Right cardiac atrium (tissue), 5 donors: ENCODE results near the gene ACO1. TPM values are rescaled to one million over a fixed set of nuclear protein-coding genes. Genes with fewer than 3 reads are reported as not detected.

ENCODE experiments used
- ATAC-seq, 2 donors: fragments of 200-7000 bp; cut with Tn5 transposase; one replicate each; pipeline versions ENCODE4 v1.8.0 to v1.9.1; 2020; ENCODE audit warnings: moderate library complexity in 2 of 2, mild to moderate bottlenecking in 1 of 2
- DNase-seq, 3 donors: peaks; one replicate each; pipeline ENCODE4 v3.0.0-alpha.2; 2020
- H3K27ac ChIP-seq: one replicate; pipeline ENCODE4 v1.5.1; 2013; ENCODE audit warnings: mild to moderate bottlenecking, low read length, control low read depth, moderate library complexity
- H3K27me3 ChIP-seq: one replicate; pipeline ENCODE4 v1.6.1; 2013; ENCODE audit not compliant: control insufficient read depth, insufficient read depth
- H3K4me1 ChIP-seq: one replicate; pipeline ENCODE4 v1.6.1; 2013; ENCODE audit warnings: low read length; ENCODE audit not compliant: control insufficient read depth, insufficient read depth
- H3K4me3 ChIP-seq: one replicate; pipeline ENCODE4 v1.5.1; 2013; ENCODE audit warnings: low read length, control low read depth
- H3K9me3 ChIP-seq: one replicate; pipeline ENCODE4 v1.6.1; 2013; ENCODE audit warnings: low read length; ENCODE audit not compliant: control insufficient read depth
- WGBS: extraction: QIAGEN DNeasy Blood & Tissue Kit; methylation state at CpG from one replicate; pipeline ENCODE4 v1.1.7; 2013; 5-methylcytosine and 5-hydroxymethylcytosine counted together
- intact Hi-C, 4 donors: fragments of 100-400 bp; cut with DNase I; formaldehyde crosslinking; loops; one replicate each; pipeline versions ENCODE4 v1.11.0 to v1.14.0; 2022 to 2023
- polyA plus RNA-seq: library from polyadenylated mRNA; stranded (reverse); fragments of 200-250 nt; gene quantifications from one replicate; pipeline ENCODE4 v1.2.3, GENCODE V29; 2013
- total RNA-seq, 4 donors: library from RNA; stranded (reverse); fragmentation: NEBNext Ultra II Directional; extraction: Animal tissue kit (Norgen Biotek cat#: 25700); gene quantifications; one replicate each; pipeline ENCODE4 v1.2.1, GENCODE V29; 2021
- donor health status: healthy with polysubstance abuse.
- donor health status: DM: no; HTN: yes; CAD: no.
- donor health status: DM: no; HTN: no; CAD: no.
- donor health status: DM: no; HTN: yes; CAD: no; lungs with severe emphysema.
- donor health status: DM: yes; HTN: yes; CAD: no.

The ACO1 gene
- total and polyA plus RNA-seq, 5 donors, result 25.3 to 46.3 (median 42.8) TPM

DNA sequence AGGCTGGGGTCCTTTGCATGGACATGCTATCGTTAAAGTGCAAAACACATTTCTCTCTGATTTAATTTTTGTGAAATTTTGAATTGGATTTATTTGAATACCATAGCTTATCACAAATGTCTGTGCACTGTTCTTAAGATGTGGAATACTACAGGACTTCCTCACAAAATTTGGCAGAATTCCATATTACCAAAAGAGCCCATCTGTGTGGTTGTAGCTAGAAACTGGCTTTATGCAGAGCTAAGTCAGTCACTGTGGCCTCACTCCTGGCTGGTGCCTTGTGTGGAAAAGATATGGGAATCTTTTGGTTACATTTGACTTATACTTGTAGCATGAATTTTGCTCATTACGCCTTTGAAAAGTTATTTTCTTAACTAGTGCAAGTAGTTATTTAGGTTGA, 35.5 kb downstream of the ACO1 start:
- intact Hi-C loops, result no loop called here
- Histone ChIP-seq H3K9me3 (no peaks in the 10 kb centered on the region), H3K27me3 (no peaks in the 10 kb centered on the region), H3K4me1 (no peaks in the 10 kb centered on the region), H3K27ac (no peak overlapping the region), H3K4me3 (no peak overlapping the region)
- 95% methylated on average over 2 of the region's 2 CpGs for WGBS
- DNase-seq (no peak), ATAC-seq (no peak)

DNA sequence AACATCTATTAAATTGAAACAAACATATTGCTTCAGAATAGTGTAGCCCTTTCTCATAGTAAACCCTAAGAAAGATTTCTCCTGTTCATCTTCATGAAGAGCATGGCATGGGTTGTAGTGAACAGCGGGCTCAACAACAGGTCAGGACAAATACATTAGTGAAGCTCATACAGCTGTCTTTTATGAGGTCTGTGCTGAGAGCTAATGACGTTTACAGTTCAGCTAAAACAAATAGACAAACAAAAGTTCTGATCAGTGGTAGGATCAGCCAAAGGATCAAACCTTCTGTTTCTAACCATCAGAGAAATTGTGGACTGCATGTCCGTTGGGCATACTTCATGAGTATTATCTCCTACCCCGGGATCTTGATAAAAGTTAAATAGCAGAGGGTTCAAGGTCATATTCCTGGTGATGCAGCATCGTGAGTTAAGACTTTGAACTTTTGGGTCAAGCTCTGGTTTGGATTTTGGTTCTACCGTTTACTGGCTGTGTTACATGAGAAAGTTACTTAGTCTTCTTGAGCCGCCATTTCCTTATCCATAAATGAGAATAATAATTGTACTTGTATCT, 37.9 kb downstream of the ACO1 start:
- Histone ChIP-seq H3K4me3 (no peak overlapping the region), H3K9me3 (no peaks in the 10 kb centered on the region), H3K27me3 (no peaks in the 10 kb centered on the region), H3K4me1 (peaks cover 3% of the 10 kb centered on the region), H3K27ac (no peak overlapping the region)
- intact Hi-C loops, result no loop called here
- 92% methylated on average over 7 of the region's 7 CpGs for WGBS
- ATAC-seq (no peak), DNase-seq (no peak)

DNA sequence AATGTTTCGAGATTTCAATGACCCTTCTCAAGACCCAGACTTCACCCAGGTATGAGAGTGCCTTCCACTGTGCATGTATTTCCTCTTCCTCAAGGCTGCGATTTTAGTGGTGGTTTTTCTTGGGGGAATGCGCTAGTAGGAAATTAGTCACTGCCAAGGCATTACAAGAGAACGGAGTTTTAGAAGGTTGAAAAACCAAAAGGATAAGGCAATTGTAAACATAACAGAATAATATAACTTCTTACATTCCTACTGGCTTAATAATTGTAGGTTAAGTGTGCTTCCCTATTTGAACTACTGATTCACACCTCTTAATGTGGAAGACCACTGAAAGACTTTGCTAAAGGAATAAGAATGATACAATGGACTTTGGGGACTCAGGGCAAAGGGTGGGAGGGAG, 38.9 kb downstream of the ACO1 start:
- intact Hi-C loops, result no loop called here
- WGBS, result 94% methylated on average over 4 of the region's 4 CpGs

DNA sequence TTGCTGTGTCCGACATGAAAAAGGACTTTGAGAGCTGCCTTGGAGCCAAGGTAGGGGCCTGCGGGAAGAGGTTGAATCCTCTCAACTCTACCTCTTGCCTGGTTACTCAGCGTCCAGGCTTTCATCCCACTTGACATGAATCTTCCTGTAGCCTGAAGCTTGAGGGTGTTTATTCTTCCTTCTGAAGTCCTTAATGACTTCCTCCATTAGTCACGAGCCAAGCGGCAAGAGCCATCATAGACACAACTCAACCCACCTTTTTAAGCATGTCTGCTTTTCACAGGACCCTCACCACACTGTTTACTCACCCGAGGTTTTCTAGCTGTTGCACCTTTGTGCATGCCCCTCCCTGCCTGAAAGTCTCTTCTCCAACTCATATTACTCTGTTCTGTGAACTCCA, 40.2 kb downstream of the ACO1 start:
- H3K4me1 ChIP-seq, result peaks cover 3% of the 10 kb centered on the region
- no peak for DNase-seq
- intact Hi-C loops, result no loop called here
- H3K4me3 ChIP-seq, result no peak overlapping the region
- WGBS, result 82% methylated on average over 6 of the region's 6 CpGs
- no peak for ATAC-seq
- no peak overlapping the region for H3K27ac ChIP-seq
- no peaks in the 10 kb centered on the region for H3K9me3 ChIP-seq
- no peaks in the 10 kb centered on the region for H3K27me3 ChIP-seq

More for the DNA sequence above, 38.9 kb downstream of the ACO1 start:
- ATAC-seq (no peak), DNase-seq (no peak)
- H3K4me3 ChIP-seq, result no peak overlapping the region
- H3K9me3 ChIP-seq, result no peaks in the 10 kb centered on the region
- H3K27me3 ChIP-seq, result no peaks in the 10 kb centered on the region
- peaks cover 3% of the 10 kb centered on the region for H3K4me1 ChIP-seq
- no peak overlapping the region for H3K27ac ChIP-seq

DNA sequence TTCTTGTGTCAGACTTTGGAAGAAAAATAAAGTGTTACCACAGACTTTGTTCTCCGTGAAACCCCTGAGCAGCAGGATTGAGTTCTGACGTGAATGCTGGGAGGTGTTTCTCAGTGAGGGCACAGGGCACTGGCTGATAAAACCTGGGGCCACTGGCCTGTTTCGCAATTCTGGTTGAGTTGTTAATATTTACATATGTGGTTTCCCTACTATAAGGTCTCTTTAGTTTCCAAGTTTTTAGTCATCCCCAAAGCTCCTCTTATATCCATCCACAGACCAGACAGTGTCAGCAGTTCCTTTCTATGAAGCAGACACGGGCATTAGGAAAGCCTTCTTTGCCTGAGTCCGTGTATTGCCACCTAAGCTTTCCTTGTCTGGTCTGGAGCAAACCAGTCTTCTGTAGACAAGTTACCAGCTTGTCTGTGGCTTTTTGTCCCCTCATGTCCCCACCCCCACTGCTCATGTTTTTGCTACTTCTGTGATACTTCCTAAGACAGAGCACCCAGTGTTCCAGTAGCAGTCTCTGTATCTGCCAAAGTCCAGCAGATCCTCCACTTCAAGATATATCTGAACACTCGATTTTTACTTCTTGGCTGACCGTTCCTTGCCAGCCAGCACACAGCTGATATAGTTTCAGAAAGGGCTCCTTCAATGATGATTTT, 42.0 kb downstream of the ACO1 start:
- peak; percentile 69 to 75 for ATAC-seq
- intact Hi-C loops, result no loop called here
- Histone ChIP-seq H3K4me3 (no peak overlapping the region), H3K4me1 (peaks cover 3% of the 10 kb centered on the region), H3K27me3 (no peaks in the 10 kb centered on the region), H3K27ac (peak overlapping the region; percentile 42), H3K9me3 (no peaks in the 10 kb centered on the region)
- DNase-seq, result peak in 1 of 3 donors; percentile 43
- WGBS, result 63% methylated on average over 7 of the region's 7 CpGs

DNA sequence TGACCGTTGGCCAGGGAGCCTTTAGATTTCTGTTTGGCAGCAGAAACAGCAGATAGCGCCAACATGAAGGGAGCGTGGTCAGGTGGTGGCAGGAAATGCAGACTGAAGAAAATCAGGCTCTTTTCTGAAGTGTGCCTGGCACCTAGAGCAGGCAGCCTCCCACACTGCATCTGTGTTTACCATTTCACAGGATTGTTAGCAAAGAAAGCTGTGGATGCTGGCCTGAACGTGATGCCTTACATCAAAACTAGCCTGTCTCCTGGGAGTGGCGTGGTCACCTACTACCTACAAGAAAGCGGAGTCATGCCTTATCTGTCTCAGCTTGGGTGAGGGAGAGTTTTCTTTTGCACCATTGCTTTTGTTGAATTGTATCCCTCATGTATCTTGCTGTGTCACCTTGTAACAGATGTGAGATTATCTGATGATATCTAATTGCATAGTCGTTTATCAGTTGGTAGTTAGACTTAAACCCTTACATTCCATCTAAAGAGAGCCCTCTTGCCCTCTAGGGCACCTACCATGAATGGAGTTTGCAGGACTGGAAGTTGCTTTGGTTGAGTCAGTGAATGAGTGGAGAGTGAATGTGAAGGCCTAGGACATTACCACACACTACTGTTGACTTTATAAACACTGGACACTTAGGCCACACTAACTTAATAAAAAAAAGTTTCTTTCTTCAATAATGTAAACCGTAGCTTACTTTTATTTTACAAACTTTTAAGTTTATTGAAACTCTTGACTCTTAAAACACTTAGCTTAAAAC, 42.8 kb downstream of the ACO1 start:
- Histone ChIP-seq H3K27ac (peak overlapping the region; percentile 45), H3K9me3 (no peaks in the 10 kb centered on the region), H3K4me1 (peaks cover 3% of the 10 kb centered on the region), H3K27me3 (no peaks in the 10 kb centered on the region), H3K4me3 (no peak overlapping the region)
- ATAC-seq (peak; percentile 26 to 53), DNase-seq (no peak)
- 68% methylated on average over 8 of the region's 8 CpGs for WGBS
- intact Hi-C loops, result no loop called here

DNA sequence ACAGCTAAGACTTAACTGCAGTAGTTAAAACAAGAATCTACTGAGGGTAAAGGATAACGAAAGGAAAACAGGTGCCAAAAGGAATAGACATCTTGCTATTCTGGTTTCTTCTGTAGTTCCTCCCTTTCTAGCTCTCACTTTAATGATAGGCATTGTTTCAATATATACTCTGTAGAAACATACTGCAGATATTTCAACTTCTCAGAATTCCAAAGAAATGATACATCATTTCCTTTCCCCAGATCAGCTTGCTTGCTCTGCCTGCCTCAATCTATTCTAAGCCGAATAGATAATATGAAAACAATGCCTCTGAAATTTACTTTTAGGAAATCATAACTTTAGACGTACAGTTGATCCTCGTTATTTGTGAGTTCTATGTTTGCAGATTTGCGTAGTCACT, 46.3 kb downstream of the ACO1 start:
- intact Hi-C loops, result loop anchor here in 2 of 4 donors (5.0 kb wide), 2 partner anchors 48 to 53 kb away; partner anchors contain the start of gene ACO1 (in 1 of the 2)
- 70% methylated on average over 5 of the region's 5 CpGs for WGBS

DNA sequence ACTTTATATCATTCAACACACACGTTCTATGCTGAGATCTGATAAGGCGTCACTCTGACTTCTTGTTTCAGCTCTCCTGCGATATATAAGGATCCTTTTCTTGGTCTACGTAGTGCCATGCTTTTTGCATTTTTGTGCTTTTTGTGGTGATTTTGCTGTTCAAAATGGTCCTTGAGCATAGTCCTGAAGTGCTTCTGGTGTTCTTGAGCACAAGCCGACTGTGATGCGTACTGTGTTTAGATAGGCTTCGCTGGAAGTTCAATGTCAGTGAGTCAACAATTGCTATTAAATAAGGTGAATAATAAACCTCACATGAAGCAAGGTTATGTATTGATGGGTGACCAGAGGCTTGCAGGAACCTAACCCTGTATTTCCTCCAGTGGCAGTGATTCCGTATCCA, 46.8 kb downstream of the ACO1 start:
- WGBS, result 90% methylated on average over 8 of the region's 8 CpGs
- ATAC-seq (no peak), DNase-seq (no peak)
- intact Hi-C loops, result loop anchor here in 2 of 4 donors (5.0 kb wide), 2 partner anchors 49 to 54 kb away; partner anchors contain the start of gene ACO1 (in 1 of the 2)
- H3K27me3 ChIP-seq, result no peaks in the 10 kb centered on the region
- H3K4me3 ChIP-seq, result no peak overlapping the region
- no peaks in the 10 kb centered on the region for H3K9me3 ChIP-seq
- no peak overlapping the region for H3K27ac ChIP-seq
- H3K4me1 ChIP-seq, result peaks cover 3% of the 10 kb centered on the region

More for the DNA sequence above, 46.3 kb downstream of the ACO1 start:
- no peak overlapping the region for H3K27ac ChIP-seq
- ATAC-seq (no peak), DNase-seq (no peak)
- H3K27me3 ChIP-seq, result no peaks in the 10 kb centered on the region
- no peak overlapping the region for H3K4me3 ChIP-seq
- H3K9me3 ChIP-seq, result no peaks in the 10 kb centered on the region
- peaks cover 3% of the 10 kb centered on the region for H3K4me1 ChIP-seq

DNA sequence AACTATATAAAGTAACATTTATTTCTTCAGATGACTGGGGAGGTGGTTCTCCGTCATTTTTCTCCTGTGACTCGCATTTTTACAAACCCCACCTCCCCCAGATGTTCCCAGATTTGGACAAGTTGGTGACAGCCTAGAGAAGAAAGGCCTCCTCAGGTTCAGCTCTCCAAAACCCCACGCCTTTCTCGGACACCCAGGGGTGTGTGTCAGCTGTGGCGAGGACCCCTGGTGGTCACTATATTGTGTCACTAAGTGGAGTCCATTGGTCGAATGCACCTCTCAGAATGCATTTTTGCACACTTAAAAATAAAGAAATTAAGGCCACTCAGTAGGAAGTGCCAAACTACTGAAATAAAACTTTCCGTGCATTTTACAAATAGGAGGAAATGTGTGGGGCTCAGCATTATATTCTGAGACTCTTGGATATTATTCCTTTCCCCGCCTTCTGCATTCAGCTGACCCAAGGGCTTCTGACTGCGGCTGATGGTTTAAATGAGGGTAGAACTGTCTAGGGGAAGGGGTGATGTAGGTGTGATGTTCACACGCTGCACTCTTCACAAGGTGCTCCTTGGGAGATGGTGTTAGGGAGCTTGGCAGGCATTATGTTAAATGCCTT, 47.6 kb downstream of the ACO1 start:
- WGBS, result 63% methylated on average over 10 of the region's 10 CpGs

DNA sequence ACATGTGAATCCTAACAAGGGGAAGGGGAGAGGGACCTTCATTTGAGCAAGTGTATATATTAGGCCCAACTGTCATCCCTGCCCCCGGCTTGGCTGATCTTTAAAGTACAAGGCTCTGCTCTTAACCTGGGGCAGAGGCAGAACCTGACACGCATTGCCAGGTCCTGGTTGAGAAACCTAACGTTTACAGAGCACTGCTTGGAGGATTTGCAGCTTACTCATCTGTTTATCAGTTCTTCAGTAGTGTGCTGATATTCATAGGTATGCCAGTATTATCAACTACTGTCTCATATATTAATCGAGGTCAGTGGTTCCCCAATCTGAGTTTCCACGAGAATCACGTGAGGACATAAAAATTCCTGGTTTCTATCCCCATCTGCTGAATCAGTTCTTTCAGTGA, 50.4 kb downstream of the ACO1 start:
- WGBS, result 81% methylated on average over 6 of the region's 6 CpGs
- H3K27me3 ChIP-seq, result no peaks in the 10 kb centered on the region
- no peaks in the 10 kb centered on the region for H3K4me1 ChIP-seq
- H3K4me3 ChIP-seq, result no peak overlapping the region
- H3K9me3 ChIP-seq, result no peaks in the 10 kb centered on the region
- ATAC-seq (no peak), DNase-seq (no peak)
- intact Hi-C loops, result loop anchor here in 3 of 4 donors (5.0 kb wide), 2 partner anchors 53 to 58 kb away; partner anchors contain the start of gene ACO1 (in 2 of the 3)
- no peak overlapping the region for H3K27ac ChIP-seq

More for the DNA sequence above, 47.6 kb downstream of the ACO1 start:
- H3K9me3 ChIP-seq, result no peaks in the 10 kb centered on the region
- H3K4me1 ChIP-seq, result no peaks in the 10 kb centered on the region
- no peak overlapping the region for H3K27ac ChIP-seq
- H3K4me3 ChIP-seq, result no peak overlapping the region
- ATAC-seq (peak in 1 of 2 donors; percentile 67), DNase-seq (peak; percentile 40 to 72 (median 63))
- H3K27me3 ChIP-seq, result no peaks in the 10 kb centered on the region
- intact Hi-C loops, result loop anchor here in 2 of 4 donors (5.0 kb wide), 2 partner anchors 50 to 55 kb away; partner anchors contain the start of gene ACO1 (in 1 of the 2)
